SW 1271 (cell line): ENCODE measurements around the gene MRGPRX2.
A peak's percentile ranks its signal among the peaks of the same experiment; 100 is the strongest.

ENCODE experiments used
- DNase-seq, 2 experiments: peaks; one replicate each; lab custom pipeline; 2025; lab: John Stamatoyannopoulos, UW

The MRGPRX2 gene

GRCh38 chr11:19060629-19061028 lies at the start of gene MRGPRX2:
MRGPRX2 (minus strand) TSS chr11:19060717; CDS start chr11:19056402, 4,315 bp downstream.
- DNase-seq: no peak

GRCh38 chr11:19110295-19110694 lies 49.8 kb upstream of the MRGPRX2 start:
- no peak for DNase-seq

DNA sequence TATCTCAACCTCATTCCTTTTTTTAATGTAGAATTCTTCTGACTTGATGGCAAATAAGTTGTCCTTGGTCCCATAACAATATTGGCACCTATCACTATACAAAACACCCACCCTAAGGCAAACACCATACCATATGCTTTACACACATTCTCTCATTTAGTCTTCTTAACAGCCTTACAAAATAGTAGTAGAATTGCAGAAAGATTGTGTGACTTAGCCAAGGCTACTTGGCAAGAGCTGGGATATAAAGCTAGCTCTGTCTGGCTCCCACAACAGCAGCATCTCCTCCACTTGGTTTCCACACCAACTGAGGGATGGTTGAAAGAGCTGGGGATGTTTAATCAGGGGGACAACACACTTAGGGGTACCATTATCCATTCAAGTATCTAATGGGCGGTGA lies 46.6 kb upstream of the MRGPRX2 start:
- no peak for DNase-seq

DNA sequence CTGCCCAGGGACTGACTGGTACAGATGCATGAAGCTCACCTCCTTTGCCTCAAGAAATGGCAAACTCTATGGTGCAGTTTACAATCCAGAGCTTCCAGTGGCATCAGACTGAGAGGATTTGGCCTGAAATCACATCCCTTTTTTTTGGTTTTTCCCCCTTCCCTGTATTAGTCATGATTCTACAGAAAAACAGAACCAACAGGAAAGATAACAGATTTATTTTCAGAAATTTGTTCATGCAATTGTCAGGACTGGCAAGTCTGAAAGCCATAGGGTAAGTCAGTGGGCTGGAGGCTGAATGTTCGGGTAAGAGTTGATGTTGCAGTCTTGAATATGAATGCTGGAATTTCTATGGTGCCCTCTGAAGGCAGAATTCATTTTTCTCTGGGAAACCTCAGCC lies 44.5 kb upstream of the MRGPRX2 start:
- no peak for DNase-seq

GRCh38 chr11:19102521-19102900 lies 42.0 kb upstream of the MRGPRX2 start:
- DNase-seq: no peak

- no peak for DNase-seq
Measured at GRCh38 chr11:19101796-19102520, 41.4 kb upstream of the MRGPRX2 start.

- no peak for DNase-seq
Measured at GRCh38 chr11:19100885-19101284, 40.4 kb upstream of the MRGPRX2 start.

DNA sequence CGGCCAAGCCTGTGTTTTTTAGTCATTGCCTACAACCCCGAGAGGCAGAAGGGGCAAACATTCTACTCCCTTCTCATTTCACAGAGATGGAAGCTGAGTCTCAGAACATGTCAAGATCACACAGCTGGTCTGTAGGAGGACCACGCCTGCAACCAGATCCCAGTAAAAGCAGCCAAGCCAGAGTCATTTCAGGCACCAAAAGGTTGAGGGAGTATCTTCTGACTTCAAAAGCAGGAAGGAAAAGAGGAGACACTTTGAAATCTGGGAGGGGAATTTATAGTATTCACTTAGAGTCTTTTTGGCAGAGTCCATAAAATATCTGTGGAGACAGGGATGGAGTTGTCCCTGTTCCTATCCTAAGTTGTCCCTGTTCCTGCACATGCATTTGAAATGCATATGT lies 38.6 kb upstream of the MRGPRX2 start:
- no peak for DNase-seq

- DNase-seq: no peak
Measured at GRCh38 chr11:19094859-19095258, 34.3 kb upstream of the MRGPRX2 start.

- DNase-seq: no peak
Measured at GRCh38 chr11:19093976-19094375, 33.5 kb upstream of the MRGPRX2 start.

DNA sequence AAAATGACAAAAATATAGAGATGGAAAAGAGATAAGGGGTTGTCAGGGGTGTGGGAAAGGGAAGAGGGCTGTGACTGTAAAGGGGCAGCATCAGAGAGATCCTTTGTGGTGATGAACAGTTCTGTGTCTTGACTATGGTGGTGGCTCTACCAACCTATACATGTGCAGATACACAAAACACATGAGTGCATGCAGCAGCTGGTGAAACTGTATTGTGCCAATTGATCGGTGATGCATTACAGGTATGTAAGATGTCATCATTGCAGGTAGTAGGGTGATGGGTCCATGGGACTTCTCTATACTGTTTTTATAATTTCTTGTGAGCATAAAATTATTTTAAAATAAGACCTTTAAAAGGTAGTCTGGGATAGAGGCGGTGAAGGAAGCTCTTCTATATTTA lies 32.3 kb upstream of the MRGPRX2 start:
- no peak for DNase-seq

GRCh38 chr11:19092342-19092741 lies 31.8 kb upstream of the MRGPRX2 start:
- no peak for DNase-seq

GRCh38 chr11:19091366-19091765 lies 30.8 kb upstream of the MRGPRX2 start:
- DNase-seq: no peak

DNA sequence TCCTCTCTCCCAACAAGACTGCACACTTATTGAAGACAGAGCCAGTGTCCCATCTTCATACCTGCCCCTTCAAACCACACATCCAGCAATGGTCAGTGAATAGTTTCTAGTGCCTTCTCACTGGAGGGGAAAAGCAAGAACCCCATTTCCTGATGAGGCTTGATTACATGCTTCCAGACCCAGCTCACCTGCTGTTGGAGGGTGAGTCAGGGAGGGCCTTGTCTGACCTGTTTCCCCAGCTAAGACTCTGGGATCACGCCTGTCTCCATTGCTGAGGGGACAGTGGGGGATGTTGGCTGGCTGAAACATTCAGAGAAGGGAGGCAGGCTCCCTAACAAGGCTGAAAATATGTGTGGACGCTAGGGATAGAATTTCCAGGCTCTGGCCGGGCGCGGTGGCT lies 28.9 kb upstream of the MRGPRX2 start:
- DNase-seq: no peak

GRCh38 chr11:19088791-19089190 lies 28.3 kb upstream of the MRGPRX2 start:
- DNase-seq: no peak

DNA sequence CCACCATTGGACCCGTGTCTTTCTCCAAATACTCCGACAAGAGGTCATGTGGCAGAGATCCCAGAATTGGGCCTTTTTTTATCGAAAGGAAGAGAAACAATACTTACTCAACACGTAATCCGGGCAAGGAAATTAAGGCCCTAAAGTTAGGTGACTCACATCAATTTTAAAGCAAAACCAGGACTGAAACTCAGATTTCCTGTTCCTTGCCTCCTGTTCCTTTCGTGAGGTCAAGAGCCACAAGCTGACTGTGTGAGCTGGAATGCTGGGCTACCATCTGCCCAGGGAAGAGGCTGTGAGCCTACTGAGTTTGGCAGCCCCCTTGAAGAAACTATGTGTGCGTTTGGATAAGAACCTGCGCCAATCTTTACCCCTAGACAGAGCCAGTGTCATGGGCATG lies 27.1 kb upstream of the MRGPRX2 start:
- no peak for DNase-seq

GRCh38 chr11:19084661-19085315 lies 24.3 kb upstream of the MRGPRX2 start:
- DNase-seq: no peak

GRCh38 chr11:19083166-19083565 lies 22.6 kb upstream of the MRGPRX2 start:
- DNase-seq: no peak

DNA sequence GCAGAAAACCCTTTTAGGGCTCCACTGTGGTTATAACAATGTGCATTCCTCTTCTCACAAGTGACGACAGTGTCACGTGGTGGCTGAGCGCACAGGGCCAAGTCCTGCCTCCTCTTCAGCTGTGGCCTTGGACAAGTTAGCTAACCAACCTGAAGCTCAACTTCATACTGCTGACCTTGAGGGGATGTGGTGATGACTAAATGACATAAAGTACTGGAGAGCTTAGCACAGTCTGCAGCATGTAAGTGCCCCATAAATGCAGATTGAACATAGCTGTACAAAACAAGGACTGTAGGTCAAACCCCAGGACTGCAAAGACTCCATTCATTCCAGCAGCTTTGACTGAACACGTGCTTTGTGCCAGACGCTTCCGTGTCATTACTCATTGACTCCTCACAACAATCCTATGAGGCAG lies 20.1 kb upstream of the MRGPRX2 start:
- DNase-seq: no peak

DNA sequence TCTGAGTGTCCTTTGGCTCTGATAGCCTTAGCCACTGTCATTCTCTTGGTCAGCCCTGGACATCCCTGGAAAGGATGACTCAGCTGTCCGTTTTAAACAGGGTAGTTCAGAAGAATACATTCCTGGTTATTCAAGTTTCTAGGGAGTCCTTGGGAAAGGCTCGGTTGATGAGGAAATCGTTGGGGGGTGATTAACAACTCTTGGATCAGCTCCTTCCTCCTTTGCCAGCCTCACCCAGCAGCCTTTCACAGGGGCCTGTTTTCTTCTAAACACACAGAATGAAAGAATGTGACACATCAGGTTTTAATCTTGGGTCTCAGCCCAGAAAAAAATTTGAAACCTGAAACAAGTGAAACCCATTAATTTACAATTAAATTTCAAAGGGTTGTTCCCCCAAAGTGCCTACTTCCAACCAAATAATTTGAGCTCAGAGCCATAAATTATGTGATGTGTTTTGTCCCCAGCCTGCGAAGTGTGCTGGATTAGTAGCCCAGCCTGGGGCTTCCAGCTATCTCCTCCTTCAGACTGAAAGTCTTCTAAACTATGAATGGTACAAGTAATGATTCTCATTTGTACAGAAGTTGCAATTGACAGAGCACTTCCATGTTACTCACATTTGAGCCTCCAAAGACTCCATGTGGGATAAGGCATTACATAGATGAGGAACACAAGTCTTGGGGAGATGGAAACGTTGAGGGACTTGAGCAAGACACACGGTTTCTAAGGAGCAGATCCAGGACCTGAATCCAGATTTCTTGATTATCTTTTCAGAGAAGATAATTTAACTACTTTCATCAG lies 19.3 kb upstream of the MRGPRX2 start:
- DNase-seq: no peak

DNA sequence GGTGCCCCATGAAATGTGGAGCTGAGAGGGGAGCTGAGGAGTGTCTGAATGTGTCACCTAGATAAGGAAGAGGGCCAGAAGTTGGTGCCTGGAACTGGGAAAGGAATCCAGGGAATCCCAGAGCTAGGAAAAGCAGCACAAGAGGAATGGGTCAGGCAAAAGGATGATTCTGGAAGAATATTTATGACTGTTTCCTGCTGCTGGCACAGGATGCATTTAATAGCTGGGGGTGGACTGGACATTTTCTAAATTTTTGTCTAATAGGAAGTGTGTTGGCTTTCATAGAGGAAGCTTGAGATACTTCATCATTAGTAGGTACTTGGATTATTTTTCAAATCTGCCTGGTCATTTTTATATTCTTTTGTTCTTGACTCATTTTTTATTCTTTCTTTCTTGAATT lies 17.4 kb upstream of the MRGPRX2 start:
- no peak for DNase-seq

GRCh38 chr11:19076744-19077589 lies 16.4 kb upstream of the MRGPRX2 start:
- DNase-seq: peak in 1 of 2 experiments; percentile 5
